H1 (cell line): Measurements from ENCODE around the gene SMIM31. TPM values are rescaled to one million over a fixed set of nuclear protein-coding genes. Genes with fewer than 3 reads are reported as not detected.

Source experiments
- CTCF ChIA-PET: fragments of 300-600 bp; sonication (Branson Sonifier 250); formaldehyde crosslinking; loops from one replicate; lab custom pipeline; 2021; ENCODE audit not compliant: partially characterized antibody; lab: Charles Lee
- POLR2A ChIA-PET: fragments of 300-600 bp; sonication (Branson Sonifier 250); formaldehyde crosslinking; loops from one replicate; lab custom pipeline; 2021; ENCODE audit warnings: inconsistent platforms; ENCODE audit not compliant: partially characterized antibody; lab: Charles Lee
- DNase-seq, 2 experiments: peaks; one replicate each; pipeline versions ENCODE4 v3.0.0 to v3.0.0-alpha.2; 2010 to 2022; ENCODE audit warnings: low spot score in 2 of 2, low read depth in 1 of 2, mixed read lengths in 1 of 2
- FAIRE-seq: peaks from 2 replicates; lab custom pipeline; 2011; peaks lifted over from hg19 to GRCh38; lab: Jason Lieb, UNC
- H2AFZ ChIP-seq: 2 replicates; pipeline ENCODE4 v1.8.1; 2012; ENCODE audit warnings: low read length, inconsistent platforms
- H2AK5ac ChIP-seq: 2 replicates; pipeline ENCODE4 v1.6.1; 2013; ENCODE audit warnings: low read depth, low read length
- H2BK120ac ChIP-seq: replicated peaks from 2 replicates; pipeline ENCODE3; 2013; ENCODE audit warnings: low read depth, low read length, inconsistent platforms
- H2BK12ac ChIP-seq: 2 replicates; pipeline ENCODE4 v1.6.1; 2013; ENCODE audit warnings: low read depth, low read length
- H2BK15ac ChIP-seq: 2 replicates; pipeline ENCODE4 v1.6.1; 2013; ENCODE audit warnings: low read length
- H2BK20ac ChIP-seq: 2 replicates; pipeline ENCODE4 v1.6.1; 2013; ENCODE audit warnings: low read length
- H2BK5ac ChIP-seq: 2 replicates; pipeline ENCODE4 v1.6.1; 2013; ENCODE audit warnings: low read depth, low read length
- H3K14ac ChIP-seq: 2 replicates; pipeline ENCODE4 v1.6.1; 2013; ENCODE audit warnings: inconsistent platforms; ENCODE audit not compliant: insufficient read length
- H3K18ac ChIP-seq: 2 replicates; pipeline ENCODE4 v1.6.1; 2013; ENCODE audit warnings: low read length; ENCODE audit errors: extremely low read depth
- H3K23ac ChIP-seq: 2 replicates; pipeline ENCODE4 v1.6.1; 2013; ENCODE audit warnings: inconsistent platforms; ENCODE audit not compliant: insufficient read length
- H3K23me2 ChIP-seq: 2 replicates; pipeline ENCODE4 v1.6.1; 2013; ENCODE audit warnings: low read depth, low read length
- H3K27ac ChIP-seq: 2 replicates; pipeline ENCODE4 v1.6.1; 2011; ENCODE audit warnings: low read depth, low read length, inconsistent platforms
- H3K27me3 ChIP-seq, 4 experiments: replicated peaks in 1 of 4; 1 replicate in 1 of 4; 2 replicates in 3 of 4; pipeline versions ENCODE4 v1.6.1 to v1.8.1; 2011 to 2013; ENCODE audit warnings: low read length in 3 of 4, mild to moderate bottlenecking in 3 of 4, inconsistent platforms in 2 of 4, mixed read lengths in 2 of 4, moderate library complexity in 1 of 4; ENCODE audit not compliant: control insufficient read depth in 3 of 4, insufficient read depth in 3 of 4; ENCODE audit errors: extremely low read depth in 1 of 4
- H3K36me3 ChIP-seq, 4 experiments: 2 replicates each; pipeline versions ENCODE4 v1.6.1 to v1.8.1; 2011 to 2013; ENCODE audit warnings: mild to moderate bottlenecking in 4 of 4, low read length in 3 of 4, moderate library complexity in 2 of 4, control low read depth in 1 of 4, inconsistent platforms in 1 of 4; ENCODE audit not compliant: insufficient read depth in 4 of 4, control insufficient read depth in 2 of 4
- H3K4ac ChIP-seq: replicated peaks from 2 replicates; pipeline ENCODE3; 2013; ENCODE audit warnings: low read length, low read depth, mixed read lengths, inconsistent platforms; ENCODE audit not compliant: insufficient read length
- H3K4me1 ChIP-seq, 4 experiments: replicated peaks in 1 of 4; 1 replicate in 1 of 4; 2 replicates in 3 of 4; pipeline versions ENCODE4 v1.6.1 to v1.8.1; 2011 to 2013; ENCODE audit warnings: low read length in 3 of 4, inconsistent platforms in 2 of 4, mixed read lengths in 1 of 4; ENCODE audit not compliant: insufficient read depth in 4 of 4, control insufficient read depth in 3 of 4
- H3K4me2 ChIP-seq, 2 experiments: 2 replicates each; pipeline versions ENCODE4 v1.6.1 to v1.8.1; 2011 to 2013; ENCODE audit warnings: low read depth in 2 of 2, low read length in 2 of 2, control low read depth in 1 of 2, inconsistent platforms in 1 of 2, mild to moderate bottlenecking in 1 of 2; ENCODE audit not compliant: insufficient read depth in 1 of 2
- H3K4me3 ChIP-seq, 4 experiments: fragments of 200-600, 300-600 bp in 1 of 4; sonication (generic), shearing (Covaris generic), sonication (Bioruptor Twin) in 1 of 4; 2 replicates each; pipeline versions ENCODE4 v1.5.1 to v1.8.1; 2011 to 2016; ENCODE audit warnings: low read length in 4 of 4, low read depth in 3 of 4, control low read depth in 2 of 4, inconsistent platforms in 2 of 4, mild to moderate bottlenecking in 2 of 4, mixed read lengths in 1 of 4, moderate library complexity in 1 of 4; ENCODE audit not compliant: insufficient read depth in 2 of 4; ENCODE audit errors: extremely low read depth in 1 of 4
- H3K56ac ChIP-seq: replicated peaks from 2 replicates; pipeline ENCODE3; 2013; ENCODE audit warnings: low read depth, mild to moderate bottlenecking, mixed read lengths, low read length, inconsistent platforms; ENCODE audit not compliant: insufficient read length
- H3K79me1 ChIP-seq: 2 replicates; pipeline ENCODE4 v1.6.1; 2013; ENCODE audit warnings: low read depth, low read length, control low read depth
- H3K79me2 ChIP-seq, 2 experiments: 2 replicates each; pipeline versions ENCODE4 v1.6.1 to v1.8.1; 2012 to 2013; ENCODE audit warnings: low read length in 2 of 2, mild to moderate bottlenecking in 2 of 2, inconsistent platforms in 1 of 2; ENCODE audit not compliant: insufficient read depth in 2 of 2, control insufficient read depth in 1 of 2
- H3K9ac ChIP-seq, 4 experiments: replicated peaks in 1 of 4; 1 replicate in 1 of 4; 2 replicates in 3 of 4; pipeline versions ENCODE4 v1.6.1 to v1.8.1; 2011 to 2013; ENCODE audit warnings: low read depth in 3 of 4, low read length in 3 of 4, control low read depth in 2 of 4, mild to moderate bottlenecking in 2 of 4, moderate library complexity in 2 of 4, inconsistent platforms in 1 of 4; ENCODE audit errors: extremely low read depth in 1 of 4
- H3K9me3 ChIP-seq, 2 experiments: 2 replicates each; pipeline versions ENCODE4 v1.6.1 to v1.8.1; 2012 to 2013; ENCODE audit warnings: mild to moderate bottlenecking in 2 of 2, moderate library complexity in 2 of 2, control low read depth in 1 of 2, inconsistent platforms in 1 of 2, low read depth in 1 of 2, low read length in 1 of 2, mixed read lengths in 1 of 2; ENCODE audit not compliant: insufficient read depth in 2 of 2
- H4K20me1 ChIP-seq, 2 experiments: replicated peaks in 1 of 2; 2 replicates each; pipeline versions ENCODE3 to v1.8.1; 2011 to 2013; ENCODE audit warnings: inconsistent platforms in 2 of 2, low read length in 2 of 2, mild to moderate bottlenecking in 1 of 2; ENCODE audit not compliant: insufficient read depth in 2 of 2, control insufficient read depth in 1 of 2
- H4K5ac ChIP-seq: 2 replicates; pipeline ENCODE4 v1.6.1; 2013; ENCODE audit warnings: low read length, low read depth, mixed read lengths, inconsistent platforms; ENCODE audit not compliant: insufficient read length
- H4K8ac ChIP-seq: 2 replicates; pipeline ENCODE4 v1.8.0; 2013; ENCODE audit warnings: mild to moderate bottlenecking, moderate library complexity, low read length, inconsistent platforms; ENCODE audit not compliant: insufficient read depth; ENCODE audit errors: extremely low read depth
- H4K91ac ChIP-seq: replicated peaks from 2 replicates; pipeline ENCODE3; 2013; ENCODE audit warnings: low read length, mixed read lengths, inconsistent platforms; ENCODE audit not compliant: insufficient read length
- CBX8 ChIP-seq: fragments of 300-800, 300-1000 bp; sonication (generic); IDR thresholded peaks from 2 replicates; pipeline ENCODE4 v1.7.1; 2016; ENCODE audit warnings: low read depth, low read length, borderline replicate concordance
- EP300 ChIP-seq, 2 experiments: IDR thresholded peaks; 1 replicate in 1 of 2; 2 replicates in 1 of 2; pipeline ENCODE4 v1.6.1; 2011 to 2012; ENCODE audit warnings: low read depth in 2 of 2, low read length in 2 of 2, mild to moderate bottlenecking in 2 of 2, borderline replicate concordance in 1 of 2, inconsistent platforms in 1 of 2, moderate library complexity in 1 of 2
- HDAC6 ChIP-seq: IDR thresholded peaks from one replicate; pipeline ENCODE4 v1.7.1; 2012; ENCODE audit warnings: low read depth, mild to moderate bottlenecking, inconsistent platforms, low read length, moderate library complexity
- KDM5A ChIP-seq: fragments of 200-600 bp; IDR thresholded peaks from 2 replicates; pipeline ENCODE4 v1.7.1; 2012; ENCODE audit warnings: mild to moderate bottlenecking, low read length, inconsistent platforms, mixed read lengths
- PHF8 ChIP-seq: fragments of 200-600 bp; sonication (generic); conservative IDR thresholded peaks from 2 replicates; pipeline ENCODE4 v1.7.1; 2012; ENCODE audit warnings: low read depth, mild to moderate bottlenecking, inconsistent platforms, low read length, moderate library complexity
- POLR2A ChIP-seq, 2 experiments: IDR thresholded peaks; 1 replicate in 1 of 2; 2 replicates in 1 of 2; pipeline ENCODE4 v1.6.1; 2011; ENCODE audit warnings: low read depth in 2 of 2, low read length in 2 of 2, mild to moderate bottlenecking in 2 of 2; ENCODE audit errors: control extremely low read depth in 1 of 2
- POLR2AphosphoS5 ChIP-seq: IDR thresholded peaks from 2 replicates; pipeline ENCODE4 v1.6.1; 2011; ENCODE audit warnings: low read depth, low read length
- RAD21 ChIP-seq, 2 experiments: IDR thresholded peaks in 1 of 2; conservative IDR thresholded peaks in 1 of 2; 2 replicates each; pipeline ENCODE4 v1.6.1; 2011; ENCODE audit warnings: low read depth in 2 of 2, low read length in 2 of 2, improper control_type of control experiment in 1 of 2, inconsistent platforms in 1 of 2, mild to moderate bottlenecking in 1 of 2, moderate library complexity in 1 of 2
- SUZ12 ChIP-seq: fragments of 200-600 bp; sonication (generic); IDR thresholded peaks from 2 replicates; pipeline ENCODE4 v1.6.1; 2012; ENCODE audit warnings: mild to moderate bottlenecking, inconsistent platforms, low read length, moderate library complexity, mixed read lengths
- TBP ChIP-seq: IDR thresholded peaks from 2 replicates; pipeline ENCODE4 v1.6.1; 2011; ENCODE audit warnings: low read depth, low read length, improper control_type of control experiment
- TEAD4 ChIP-seq: IDR thresholded peaks from 2 replicates; pipeline ENCODE4 v1.6.1; 2012; ENCODE audit warnings: low read depth, low read length, inconsistent platforms, mixed read lengths
- WGBS, 2 experiments: shearing (Covaris generic) in 1 of 2; methylation state at CpG; one replicate each; pipeline versions ENCODE4 v1.1.6 to v1.1.7; 2013 to 2015; ENCODE audit warnings: low lambda C conversion rate in 2 of 2, mixed read lengths in 2 of 2, inconsistent platforms in 1 of 2, low coverage in 1 of 2, missing lambda C conversion rate in 1 of 2; ENCODE audit not compliant: insufficient replicate concordance in 2 of 2, insufficient coverage in 1 of 2, insufficient read length in 1 of 2; ENCODE audit errors: extremely low coverage in 1 of 2, missing lambda C conversion rate in 1 of 2; 5-methylcytosine and 5-hydroxymethylcytosine counted together
- polyA plus RNA-seq, 7 experiments: library from polyadenylated mRNA; depleted of rRNA in 3 of 7; stranded (reverse) in 5 of 7; unstranded in 2 of 7; fragments of >200 nt in 5 of 7; fragments of 200-250 nt in 2 of 7; gene quantifications; 1 replicate in 5 of 7; 2 replicates in 1 of 7; 4 replicates in 1 of 7; pipeline versions ENCODE4 v1.2.1 to v1.2.3, GENCODE V29; 2011 to 2013; ENCODE audit warnings: missing spikeins in 2 of 7, mixed read lengths in 2 of 7
- total RNA-seq: library from RNA; stranded (reverse); fragmentation: NEBNext Ultra II Directional; extraction: Animal tissue kit (Norgen Biotek cat#: 25700); gene quantifications from 2 replicates; pipeline ENCODE4 v1.2.1, GENCODE V29; 2021
- TF ChIP-seq, protein P1 (sequence below), 3 experiments: IDR thresholded peaks; 1 replicate in 2 of 3; 2 replicates in 1 of 3; pipeline versions ENCODE4 v1.5.1 to v1.6.1; 2011; ENCODE audit warnings: low read length in 3 of 3, mild to moderate bottlenecking in 3 of 3, inconsistent platforms in 2 of 3, low read depth in 1 of 3, moderate library complexity in 1 of 3; ENCODE audit not compliant: insufficient read depth in 1 of 3; ENCODE audit errors: control extremely low read depth in 1 of 3

The SMIM31 gene
- total and polyA plus RNA-seq, 2 of the 8 experiments (the other 6 are each of a cell fraction or from before 2014, with no cell fraction given): not detected

DNA sequence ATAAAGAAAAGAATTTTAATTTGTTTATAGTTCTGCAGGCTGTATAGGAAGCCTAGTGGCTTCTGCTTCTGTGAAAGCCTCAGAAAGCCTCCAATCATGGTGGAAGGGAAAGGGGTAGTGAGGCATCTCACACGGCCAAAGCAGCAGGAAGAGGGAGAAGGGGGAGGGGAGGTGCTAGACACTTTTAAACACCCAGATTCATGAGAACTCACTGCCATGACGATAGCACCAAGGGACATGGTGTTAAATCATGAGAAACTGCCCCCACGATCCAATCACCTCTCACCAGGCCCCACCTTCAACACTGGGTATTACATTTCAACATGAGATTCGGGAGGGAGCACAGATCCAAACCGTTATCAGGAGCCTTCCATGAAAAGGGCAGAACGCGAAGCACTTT lies 18.1 kb downstream of the SMIM31 start:
- H4K91ac ChIP-seq: no peak overlapping the region
- H2BK5ac ChIP-seq: no peak overlapping the region
- no peak for FAIRE-seq
- peak overlapping the region; percentile 97; the same call in 1 of the 2 replicates for H2AFZ ChIP-seq
- no peak overlapping the region for H3K9ac ChIP-seq
- CTCF ChIA-PET: interaction anchor here (0.7 to 1.9 kb wide), 8 partner anchors 90 to 177 kb away, joined by 3 to 5 read pairs (median 4); no protein-coding TSS in a partner anchor
- H2AK5ac ChIP-seq: no peak overlapping the region
- H3K36me3 ChIP-seq: no peaks in the 10 kb centered on the region
- no peak overlapping the region for H3K4me3 ChIP-seq
- no peaks in the 10 kb centered on the region for H3K27me3 ChIP-seq
- H3K79me2 ChIP-seq: no peaks in the 10 kb centered on the region
- no peak overlapping the region for H3K27ac ChIP-seq
- H2BK20ac ChIP-seq: no peak overlapping the region
- no peak for DNase-seq
- WGBS, 2 experiments: 90% methylated on average over 7 of the region's 7 CpGs; no CpG with 5 or more reads in 1 of the 2 experiments
- TF ChIP-seq POLR2AphosphoS5 (no peak), CBX8 (no peak), SUZ12 (no peak), RAD21 (IDR thresholded peaks at IDR 0.05 in 1 of 2, conservative IDR thresholded peaks at IDR 0.05 in 1 of 2; ENCODE audit: low read depth in 2 of 2, low read length in 2 of 2) (no peak), HDAC6 (no peak), EP300 (IDR thresholded peaks at IDR 0.05; ENCODE audit: borderline replicate concordance in 1 of 2, low read depth in 2 of 2, low read length in 2 of 2) (no peak), KDM5A (no peak), POLR2A (IDR thresholded peaks at IDR 0.05; ENCODE audit: control extremely low read depth in 1 of 2, low read depth in 2 of 2, low read length in 2 of 2) (no peak), TBP (no peak), TEAD4 (no peak), PHF8 (no peak)
- TF ChIP-seq, protein P1, sequence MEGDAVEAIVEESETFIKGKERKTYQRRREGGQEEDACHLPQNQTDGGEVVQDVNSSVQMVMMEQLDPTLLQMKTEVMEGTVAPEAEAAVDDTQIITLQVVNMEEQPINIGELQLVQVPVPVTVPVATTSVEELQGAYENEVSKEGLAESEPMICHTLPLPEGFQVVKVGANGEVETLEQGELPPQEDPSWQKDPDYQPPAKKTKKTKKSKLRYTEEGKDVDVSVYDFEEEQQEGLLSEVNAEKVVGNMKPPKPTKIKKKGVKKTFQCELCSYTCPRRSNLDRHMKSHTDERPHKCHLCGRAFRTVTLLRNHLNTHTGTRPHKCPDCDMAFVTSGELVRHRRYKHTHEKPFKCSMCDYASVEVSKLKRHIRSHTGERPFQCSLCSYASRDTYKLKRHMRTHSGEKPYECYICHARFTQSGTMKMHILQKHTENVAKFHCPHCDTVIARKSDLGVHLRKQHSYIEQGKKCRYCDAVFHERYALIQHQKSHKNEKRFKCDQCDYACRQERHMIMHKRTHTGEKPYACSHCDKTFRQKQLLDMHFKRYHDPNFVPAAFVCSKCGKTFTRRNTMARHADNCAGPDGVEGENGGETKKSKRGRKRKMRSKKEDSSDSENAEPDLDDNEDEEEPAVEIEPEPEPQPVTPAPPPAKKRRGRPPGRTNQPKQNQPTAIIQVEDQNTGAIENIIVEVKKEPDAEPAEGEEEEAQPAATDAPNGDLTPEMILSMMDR (IDR thresholded peaks at IDR 0.05; ENCODE audit: control extremely low read depth in 1 of 3, insufficient read depth in 1 of 3, low read depth in 1 of 3, low read length in 3 of 3): no peak
- H3K23me2 ChIP-seq: no peaks in the 10 kb centered on the region
- H3K79me1 ChIP-seq: no peaks in the 10 kb centered on the region
- H3K56ac ChIP-seq: no peak overlapping the region
- no peak overlapping the region; the same call in 1 of the 2 replicates for H4K8ac ChIP-seq
- peak overlapping the region; percentile 62; the same call in 1 of the 2 replicates for H2BK15ac ChIP-seq
- H3K18ac ChIP-seq: no peak overlapping the region
- no peak overlapping the region for H3K14ac ChIP-seq
- H3K23ac ChIP-seq: no peak overlapping the region
- H3K9me3 ChIP-seq: no peaks in the 10 kb centered on the region
- H3K4me1 ChIP-seq: no peaks in the 10 kb centered on the region
- no peak overlapping the region for H3K4ac ChIP-seq
- POLR2A ChIA-PET: no interaction called here
- H2BK12ac ChIP-seq: no peak overlapping the region
- no peak overlapping the region for H3K4me2 ChIP-seq
- H2BK120ac ChIP-seq: no peak overlapping the region
- H4K20me1 ChIP-seq: no peaks in the 10 kb centered on the region
- no peak overlapping the region for H4K5ac ChIP-seq
